Mononuclear cell (primary cell): ENCODE results near the gene SLAMF1. TPM values are rescaled to one million over a fixed set of nuclear protein-coding genes. Genes with fewer than 3 reads are reported as not detected.
"Not testable (repeated sequence)": the region's sequence is repeated elsewhere in the genome, so short reads cannot be mapped to it uniquely, and the experiment has no call there.

Experiments used
- H3K27me3 ChIP-seq: 2 replicates; pipeline ENCODE4 v1.6.0; 2011; ENCODE audit warnings: low read length, control low read depth; ENCODE audit not compliant: insufficient read depth
- H3K4me1 ChIP-seq: 2 replicates; pipeline ENCODE4 v1.5.1; 2011; ENCODE audit warnings: mild to moderate bottlenecking, low read length, control low read depth; ENCODE audit not compliant: insufficient read depth
- H3K4me3 ChIP-seq: 2 replicates; pipeline ENCODE4 v1.5.1; 2011; ENCODE audit warnings: mild to moderate bottlenecking, low read length, moderate library complexity
- H3K9me3 ChIP-seq: 2 replicates; pipeline ENCODE4 v1.5.1; 2011; ENCODE audit warnings: low read depth, mild to moderate bottlenecking, control low read depth, low read length
- total RNA-seq: library from RNA; depleted of rRNA; stranded (reverse); fragments of >200 nt; gene quantifications from one replicate; pipeline ENCODE4 v1.2.3, GENCODE V29; 2012

SLAMF1 gene
- 30.0 TPM for total RNA-seq

GRCh38 chr1:160646711-160647328 is at the start of gene SLAMF1:
TSS of gene SLAMF1 (minus strand) at chr1:160647044. CDS start at chr1:160646945, 99 bp downstream.
- no peaks in the 10 kb centered on the region for H3K27me3 ChIP-seq
- peak within 1 kb of the TSS; percentile 43 for H3K4me3 ChIP-seq
- H3K9me3 ChIP-seq: no peaks in the 10 kb centered on the region
- peaks cover 57% of the 10 kb centered on the region for H3K4me1 ChIP-seq

- not testable (repeated sequence) for H3K9me3 ChIP-seq, H3K4me3 ChIP-seq, H3K27me3 ChIP-seq
- peaks cover 19% of the 10 kb centered on the region for H3K4me1 ChIP-seq
Observed at GRCh38 chr1:160692390-160692789, 45.5 kb upstream of the SLAMF1 start.

GRCh38 chr1:160685266-160685665 is 38.4 kb upstream of the SLAMF1 start:
- Histone ChIP-seq H3K9me3 (no peaks in the 10 kb centered on the region), H3K4me1 (peaks cover 62% of the 10 kb centered on the region), H3K27me3 (no peaks in the 10 kb centered on the region), H3K4me3 (no peak overlapping the region)

GRCh38 chr1:160682983-160683865 is 36.4 kb upstream of the SLAMF1 start:
- Histone ChIP-seq H3K4me1 (peaks cover 54% of the 10 kb centered on the region), H3K9me3 (no peaks in the 10 kb centered on the region), H3K4me3 (no peak overlapping the region), H3K27me3 (no peaks in the 10 kb centered on the region)

- Histone ChIP-seq H3K4me3 (no peak overlapping the region), H3K27me3 (no peaks in the 10 kb centered on the region), H3K9me3 (no peaks in the 10 kb centered on the region), H3K4me1 (peaks cover 54% of the 10 kb centered on the region)
Observed at GRCh38 chr1:160681891-160682140, 35.0 kb upstream of the SLAMF1 start.

GRCh38 chr1:160681066-160681890 is 34.4 kb upstream of the SLAMF1 start:
- peaks cover 51% of the 10 kb centered on the region for H3K4me1 ChIP-seq
- H3K9me3 ChIP-seq: no peaks in the 10 kb centered on the region
- H3K27me3 ChIP-seq: no peaks in the 10 kb centered on the region
- H3K4me3 ChIP-seq: no peak overlapping the region

- H3K9me3 ChIP-seq: no peaks in the 10 kb centered on the region
- H3K4me1 ChIP-seq: peaks cover 50% of the 10 kb centered on the region
- no peaks in the 10 kb centered on the region for H3K27me3 ChIP-seq
- no peak overlapping the region for H3K4me3 ChIP-seq
Observed at GRCh38 chr1:160680399-160680798, 33.6 kb upstream of the SLAMF1 start.

GRCh38 chr1:160679893-160680292 is 33.0 kb upstream of the SLAMF1 start:
- Histone ChIP-seq H3K27me3 (no peaks in the 10 kb centered on the region), H3K9me3 (no peaks in the 10 kb centered on the region), H3K4me3 (no peak overlapping the region), H3K4me1 (peaks cover 50% of the 10 kb centered on the region)

GRCh38 chr1:160676869-160677597 is 30.2 kb upstream of the SLAMF1 start:
- Histone ChIP-seq H3K4me3 (no peak overlapping the region), H3K27me3 (no peaks in the 10 kb centered on the region), H3K9me3 (no peaks in the 10 kb centered on the region), H3K4me1 (peaks cover 50% of the 10 kb centered on the region)

GRCh38 chr1:160675641-160676410 is 29.0 kb upstream of the SLAMF1 start:
- Histone ChIP-seq H3K4me3 (no peak overlapping the region), H3K9me3 (no peaks in the 10 kb centered on the region), H3K27me3 (no peaks in the 10 kb centered on the region), H3K4me1 (peaks cover 43% of the 10 kb centered on the region)

- Histone ChIP-seq H3K9me3 (peaks cover 1% of the 10 kb centered on the region), H3K4me1 (peaks cover 43% of the 10 kb centered on the region), H3K27me3 (no peaks in the 10 kb centered on the region), H3K4me3 (no peak overlapping the region)
Observed at GRCh38 chr1:160674415-160674814, 27.6 kb upstream of the SLAMF1 start.

GRCh38 chr1:160672789-160673695 is 26.2 kb upstream of the SLAMF1 start:
- Histone ChIP-seq H3K27me3 (no peaks in the 10 kb centered on the region), H3K9me3 (peaks cover 8% of the 10 kb centered on the region), H3K4me3 (no peak overlapping the region), H3K4me1 (peaks cover 43% of the 10 kb centered on the region)
